IPS-18c (cell line): ENCODE measurements around the gene LGR4.
A peak's percentile ranks its signal among the peaks of the same experiment; 100 is the strongest.
"Not testable (repeated sequence)": the region's sequence is repeated elsewhere in the genome, so short reads cannot be mapped to it uniquely, and the experiment has no call there.

Experiments
- H3K4me3 ChIP-seq: 2 replicates; pipeline ENCODE4 v1.7.0; 2013; ENCODE audit warnings: low read depth, mild to moderate bottlenecking, low read length, moderate library complexity; ENCODE audit not compliant: insufficient read depth
- H3K9me3 ChIP-seq: one replicate; pipeline ENCODE4 v1.6.1; 2013; ENCODE audit warnings: mild to moderate bottlenecking, low read length, moderate library complexity; ENCODE audit not compliant: control insufficient read depth, insufficient read depth

The LGR4 gene

DNA sequence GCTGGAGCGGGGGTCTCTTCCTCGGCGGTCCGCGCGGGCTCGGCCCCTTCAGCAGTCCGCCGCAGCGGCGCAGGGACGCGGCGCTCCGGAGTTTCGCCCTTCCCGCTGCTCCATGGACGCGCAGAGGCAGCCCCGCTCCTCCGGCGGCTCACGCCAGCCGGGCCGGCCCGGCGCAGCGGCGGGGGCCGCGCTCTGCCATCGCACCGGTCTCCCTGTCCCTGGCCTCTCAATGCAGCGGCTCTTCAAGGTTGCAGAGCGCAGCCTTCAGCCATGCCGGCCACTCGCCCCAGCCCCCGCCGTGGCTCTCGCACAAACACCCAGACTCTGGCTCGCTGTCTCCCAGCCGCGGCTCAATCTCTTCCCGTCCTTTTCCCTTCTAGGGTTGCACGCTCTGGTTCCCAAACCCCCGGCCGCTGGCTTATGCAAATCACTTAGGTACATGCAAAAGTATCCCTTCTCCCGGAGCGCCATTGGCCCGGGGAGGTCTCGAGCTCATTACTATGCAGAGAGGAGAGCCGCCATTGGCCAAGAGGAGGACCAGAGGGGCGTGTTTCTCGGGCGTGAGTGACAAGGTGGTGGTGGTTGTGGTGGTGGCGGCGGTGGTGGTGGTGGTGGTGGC lies at the start of gene LGR4:
Gene LGR4, minus strand, starts transcription at position 393 of the 619 bp plus-strand sequence. CDS start 488 bp downstream, outside the sequence.
- H3K4me3 ChIP-seq: peak within 1 kb of the TSS; percentile 87
- H3K9me3 ChIP-seq: no peaks in the 10 kb centered on the region

- no peak overlapping the region for H3K4me3 ChIP-seq
- no peaks in the 10 kb centered on the region for H3K9me3 ChIP-seq
These were observed 47.6 kb upstream of the LGR4 start for GRCh38 chr11:27520226-27520625.

DNA sequence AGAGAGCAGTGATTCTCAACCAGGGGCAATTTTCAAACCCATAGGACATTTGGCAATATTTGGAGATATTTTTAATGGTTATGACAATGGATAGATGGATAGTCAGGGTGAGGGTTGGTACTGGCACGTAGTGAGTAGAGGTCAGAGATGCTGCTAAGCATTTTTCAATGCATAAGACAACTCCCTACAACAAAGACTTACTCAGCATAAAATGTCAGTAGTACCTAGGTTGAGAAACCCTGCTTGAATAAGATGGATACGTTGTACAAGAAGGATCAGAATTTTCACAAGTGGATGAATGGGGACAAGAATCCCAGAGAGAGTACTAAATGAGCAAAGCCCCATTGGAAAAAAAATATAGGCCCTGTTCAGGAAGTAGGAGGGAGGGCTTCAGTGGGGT lies 45.9 kb upstream of the LGR4 start:
- no peaks in the 10 kb centered on the region for H3K9me3 ChIP-seq
- H3K4me3 ChIP-seq: no peak overlapping the region

GRCh38 chr11:27517490-27517889 lies 44.9 kb upstream of the LGR4 start:
- not testable (repeated sequence) for H3K9me3 ChIP-seq, H3K4me3 ChIP-seq

- Histone ChIP-seq H3K4me3 (no peak overlapping the region), H3K9me3 (no peaks in the 10 kb centered on the region)
These were observed 42.0 kb upstream of the LGR4 start for GRCh38 chr11:27514558-27514957.

GRCh38 chr11:27514076-27514475 lies 41.5 kb upstream of the LGR4 start:
- Histone ChIP-seq H3K9me3 (no peaks in the 10 kb centered on the region), H3K4me3 (no peak overlapping the region)

DNA sequence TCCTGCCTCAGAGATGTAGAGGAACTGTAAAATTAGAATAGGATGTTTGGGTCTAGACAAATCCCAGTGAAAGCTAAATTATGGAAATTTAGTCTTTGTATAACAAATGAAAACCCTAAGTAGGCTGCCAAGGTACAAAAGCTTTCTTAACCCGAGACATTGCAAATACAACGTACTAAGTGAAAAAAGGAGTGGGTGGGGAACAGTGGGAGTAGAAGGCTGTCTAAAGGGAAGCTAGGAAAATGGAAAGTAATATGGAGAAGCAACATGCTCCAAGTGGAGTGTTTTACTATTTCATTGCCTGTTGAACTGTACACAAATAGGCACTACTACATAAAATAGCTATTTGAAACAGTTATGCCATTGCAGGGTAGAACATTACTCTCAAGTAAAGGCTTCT lies 40.8 kb upstream of the LGR4 start:
- Histone ChIP-seq H3K4me3 (no peak overlapping the region), H3K9me3 (no peaks in the 10 kb centered on the region)

DNA sequence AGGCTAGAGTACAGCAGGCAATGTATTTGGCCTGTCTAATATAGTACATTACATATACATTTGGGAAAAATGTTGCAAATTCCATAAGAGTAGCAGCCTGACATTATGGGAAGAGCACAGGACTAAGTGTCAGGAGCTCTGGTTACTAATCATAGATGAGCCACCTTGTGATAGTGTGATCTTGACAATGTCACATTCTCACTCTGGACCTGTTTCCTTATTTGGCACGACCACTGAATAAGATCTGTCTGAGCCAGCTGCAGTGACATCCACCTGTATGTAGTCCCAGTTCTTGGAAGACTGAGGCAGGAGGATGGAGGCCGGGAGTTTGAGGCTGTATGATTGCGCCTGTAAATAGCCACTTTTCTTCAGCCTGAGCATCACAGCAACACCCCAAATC lies 39.6 kb upstream of the LGR4 start:
- Histone ChIP-seq H3K9me3 (no peaks in the 10 kb centered on the region), H3K4me3 (no peak overlapping the region)

- H3K9me3 ChIP-seq: no peaks in the 10 kb centered on the region
- H3K4me3 ChIP-seq: no peak overlapping the region
These were observed 37.3 kb upstream of the LGR4 start for GRCh38 chr11:27509908-27510307.

GRCh38 chr11:27507557-27508322 lies 35.1 kb upstream of the LGR4 start:
- Histone ChIP-seq H3K4me3 (no peak overlapping the region), H3K9me3 (no peaks in the 10 kb centered on the region)

DNA sequence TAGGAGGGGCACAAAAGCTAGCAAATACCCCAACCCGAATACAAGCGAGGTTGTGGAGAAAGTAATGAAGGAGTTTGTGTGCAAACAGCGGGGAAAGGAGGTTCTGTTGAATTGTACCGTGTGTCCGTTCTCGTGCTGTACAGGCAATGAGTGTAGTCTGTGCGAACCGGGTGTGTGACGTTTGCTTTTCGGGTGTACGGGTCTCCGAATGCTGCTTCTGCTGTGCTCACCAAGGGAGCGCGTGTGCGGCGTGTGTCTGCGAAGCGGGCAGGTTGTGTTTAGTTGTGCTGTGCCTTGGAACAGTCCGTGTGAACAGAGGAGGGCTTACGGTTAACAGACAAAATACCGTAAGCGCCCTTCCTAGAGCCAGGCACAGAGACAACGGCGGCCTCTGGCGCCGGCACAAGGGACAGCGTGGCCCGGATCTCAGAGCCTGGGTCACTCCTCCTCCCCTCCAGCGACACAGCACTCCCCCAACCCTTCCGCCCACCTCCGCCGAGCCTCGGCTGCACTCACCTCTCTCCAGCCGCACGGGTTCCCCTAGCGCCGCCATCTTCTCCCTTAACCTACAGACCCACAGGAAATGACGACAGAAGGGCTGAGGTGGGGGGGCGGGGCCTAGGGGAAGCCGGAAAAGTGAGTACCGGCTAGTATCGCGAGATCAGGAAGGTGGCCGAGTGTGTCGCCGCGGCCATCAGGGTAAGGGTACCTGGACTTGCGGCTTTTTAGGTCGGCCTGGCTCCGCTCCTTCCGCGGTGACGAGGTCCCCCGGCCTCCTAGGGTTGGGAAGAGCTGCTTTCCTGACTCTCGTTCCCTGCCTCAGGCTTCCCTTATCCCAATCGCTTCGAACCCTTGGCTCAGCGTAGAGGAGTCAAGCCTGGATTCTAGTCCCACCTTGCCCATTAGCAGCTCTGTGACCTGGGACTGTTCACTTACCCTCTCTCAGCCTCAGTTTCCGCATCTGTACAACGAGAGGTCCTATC lies 33.9 kb upstream of the LGR4 start, which contains the start of gene LIN7C:
Gene LIN7C, minus strand, starts transcription at position 570 of the 983 bp plus-strand sequence. Its CDS starts 17 bp downstream, at position 553.
- Histone ChIP-seq H3K4me3 (peak within 1 kb of the TSS; percentile 95), H3K9me3 (no peaks in the 10 kb centered on the region)

DNA sequence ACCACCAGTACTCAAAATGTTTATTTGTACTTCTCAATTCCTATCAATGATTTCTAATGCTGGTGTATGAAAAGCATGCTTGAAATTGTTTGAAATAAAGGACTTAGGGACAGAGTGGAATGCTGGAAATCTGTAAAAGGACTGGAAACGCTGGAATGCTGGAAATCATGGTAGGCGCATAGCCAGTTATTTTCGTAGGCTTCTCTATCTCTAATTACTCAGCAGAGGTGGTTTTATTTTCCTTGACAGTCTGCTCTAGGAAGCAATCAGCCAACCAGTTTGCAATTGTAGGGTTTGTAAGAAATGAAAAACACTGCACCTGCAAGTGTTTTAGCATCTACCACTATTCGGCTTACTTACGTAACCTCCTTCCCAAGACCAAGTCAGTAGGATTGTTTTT lies 33.2 kb upstream of the LGR4 start:
- Histone ChIP-seq H3K9me3 (no peaks in the 10 kb centered on the region), H3K4me3 (peak overlapping the region; percentile 95)

DNA sequence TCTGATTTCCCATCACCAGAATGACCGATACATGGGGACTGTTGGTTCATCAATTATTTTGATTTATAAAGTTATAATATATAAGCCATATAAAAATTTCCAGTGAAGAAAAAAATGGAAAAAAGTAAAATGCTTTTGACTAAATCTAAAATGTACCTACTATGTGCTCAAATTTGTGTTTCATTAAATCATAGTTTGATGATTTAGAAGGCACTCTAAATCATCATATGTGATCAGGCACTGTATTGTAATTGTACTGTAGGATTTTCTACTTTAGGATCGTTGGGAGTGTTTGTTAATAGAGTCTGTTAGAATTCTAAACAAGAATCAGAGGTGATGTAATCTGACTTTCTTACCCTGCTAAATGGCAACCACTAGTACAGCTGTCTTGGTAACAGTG lies 31.6 kb upstream of the LGR4 start:
- Histone ChIP-seq H3K4me3 (no peak overlapping the region), H3K9me3 (no peaks in the 10 kb centered on the region)

- Histone ChIP-seq H3K4me3 (no peak overlapping the region), H3K9me3 (no peaks in the 10 kb centered on the region)
These were observed 28.5 kb upstream of the LGR4 start for GRCh38 chr11:27501100-27501499.

- Histone ChIP-seq H3K4me3 (no peak overlapping the region), H3K9me3 (no peaks in the 10 kb centered on the region)
These were observed 25.3 kb upstream of the LGR4 start for GRCh38 chr11:27497911-27498310.

DNA sequence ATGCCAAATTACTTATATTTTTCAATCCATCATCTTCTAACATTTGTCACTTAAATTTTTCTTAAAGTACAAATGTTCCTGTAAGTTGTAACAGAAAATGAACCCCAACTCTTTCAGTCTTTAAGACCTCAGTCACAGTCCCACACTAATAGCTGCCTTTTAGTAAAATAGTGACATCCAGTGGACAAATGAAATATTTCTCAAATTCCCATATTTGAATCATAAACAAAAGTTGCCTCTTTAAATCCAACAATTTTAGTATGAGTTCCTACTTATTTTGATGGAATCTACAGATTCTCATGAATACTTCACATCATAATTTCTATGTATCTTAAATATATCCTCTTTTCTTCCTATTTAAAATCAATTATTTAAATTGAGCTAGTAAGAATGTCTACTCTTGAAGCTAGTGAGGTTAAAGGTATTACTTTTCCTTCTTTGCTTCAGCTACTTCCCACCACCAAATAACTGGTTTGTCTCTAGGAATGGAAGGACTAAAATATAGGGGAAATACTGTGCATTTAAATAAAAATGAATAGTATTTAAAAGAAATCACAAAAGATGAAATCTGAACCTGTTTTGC lies 24.8 kb upstream of the LGR4 start:
- H3K9me3 ChIP-seq: no peaks in the 10 kb centered on the region
- H3K4me3 ChIP-seq: no peak overlapping the region

- Histone ChIP-seq H3K9me3 (no peaks in the 10 kb centered on the region), H3K4me3 (no peak overlapping the region)
These were observed 23.9 kb upstream of the LGR4 start for GRCh38 chr11:27496461-27496860.
